NCI-H1105 (cell line): Measurements from ENCODE around the gene MTCH2.
"Not testable (repeated sequence)": the region's sequence is repeated elsewhere in the genome, so short reads cannot be mapped to it uniquely, and the experiment has no call there.

ENCODE experiments used
- DNase-seq: peaks from one replicate; lab custom pipeline; 2025; lab: John Stamatoyannopoulos, UW

The MTCH2 gene

GRCh38 chr11:47636331-47636730 is 6.0 kb downstream of the MTCH2 start:
- DNase-seq, result not testable (repeated sequence)

- no peak for DNase-seq
These were observed 10.9 kb downstream of the MTCH2 start for GRCh38 chr11:47631473-47631872.

GRCh38 chr11:47628026-47628425 is 14.3 kb downstream of the MTCH2 start:
- DNase-seq, result no peak

GRCh38 chr11:47626234-47626633 is 16.1 kb downstream of the MTCH2 start:
- no peak for DNase-seq

GRCh38 chr11:47620836-47621378 is 21.5 kb downstream of the MTCH2 start:
- no peak for DNase-seq

GRCh38 chr11:47617417-47617809 is 24.9 kb downstream of the MTCH2 start:
- no peak for DNase-seq

GRCh38 chr11:47616726-47617416 is 25.5 kb downstream of the MTCH2 start:
- no peak for DNase-seq

- no peak for DNase-seq
These were observed 27.1 kb downstream of the MTCH2 start for GRCh38 chr11:47615249-47615648.

- no peak for DNase-seq
These were observed 31.0 kb downstream of the MTCH2 start for GRCh38 chr11:47611348-47611794.

GRCh38 chr11:47609675-47610074 is 32.7 kb downstream of the MTCH2 start:
- DNase-seq, result no peak

GRCh38 chr11:47607380-47607779 is 35.0 kb downstream of the MTCH2 start:
- no peak for DNase-seq

GRCh38 chr11:47606731-47607130 is 35.6 kb downstream of the MTCH2 start:
- no peak for DNase-seq

- DNase-seq, result no peak
These were observed 36.4 kb downstream of the MTCH2 start for GRCh38 chr11:47605921-47606320.

GRCh38 chr11:47603295-47603694 is 39.1 kb downstream of the MTCH2 start:
- DNase-seq, result no peak

- no peak for DNase-seq
These were observed 42.5 kb downstream of the MTCH2 start for GRCh38 chr11:47599902-47600301.

GRCh38 chr11:47595967-47596366 is 46.4 kb downstream of the MTCH2 start:
- DNase-seq, result no peak

GRCh38 chr11:47595029-47595428 is 47.3 kb downstream of the MTCH2 start:
- no peak for DNase-seq

GRCh38 chr11:47593934-47594855 is 48.2 kb downstream of the MTCH2 start, which contains the start of gene C1QTNF4:
Gene C1QTNF4 (minus strand): TSS chr11:47594411. CDS start chr11:47590810, 3,601 bp downstream.
- DNase-seq, result no peak

GRCh38 chr11:47593492-47593933 is 48.8 kb downstream of the MTCH2 start:
- no peak for DNase-seq

- no peak for DNase-seq
These were observed 49.4 kb downstream of the MTCH2 start for GRCh38 chr11:47592970-47593369.

GRCh38 chr11:47592251-47592650 is 50.1 kb downstream of the MTCH2 start:
- DNase-seq, result no peak

- no peak for DNase-seq
These were observed 50.6 kb downstream of the MTCH2 start for GRCh38 chr11:47591764-47592163.
